ENCODE measurements around the gene MDM4.
"Not testable (repeated sequence)": the region's sequence is repeated elsewhere in the genome, so short reads cannot be mapped to it uniquely, and the experiment has no call there.

MDM4 gene

GRCh38 chr1:204520834-204521709 is 4.9 kb downstream of the MDM4 start:
- DNase-seq = peak in 1 of 2 donors; percentile 72

GRCh38 chr1:204521941-204522521 is 5.8 kb downstream of the MDM4 start:
- not testable (repeated sequence) for DNase-seq

DNA sequence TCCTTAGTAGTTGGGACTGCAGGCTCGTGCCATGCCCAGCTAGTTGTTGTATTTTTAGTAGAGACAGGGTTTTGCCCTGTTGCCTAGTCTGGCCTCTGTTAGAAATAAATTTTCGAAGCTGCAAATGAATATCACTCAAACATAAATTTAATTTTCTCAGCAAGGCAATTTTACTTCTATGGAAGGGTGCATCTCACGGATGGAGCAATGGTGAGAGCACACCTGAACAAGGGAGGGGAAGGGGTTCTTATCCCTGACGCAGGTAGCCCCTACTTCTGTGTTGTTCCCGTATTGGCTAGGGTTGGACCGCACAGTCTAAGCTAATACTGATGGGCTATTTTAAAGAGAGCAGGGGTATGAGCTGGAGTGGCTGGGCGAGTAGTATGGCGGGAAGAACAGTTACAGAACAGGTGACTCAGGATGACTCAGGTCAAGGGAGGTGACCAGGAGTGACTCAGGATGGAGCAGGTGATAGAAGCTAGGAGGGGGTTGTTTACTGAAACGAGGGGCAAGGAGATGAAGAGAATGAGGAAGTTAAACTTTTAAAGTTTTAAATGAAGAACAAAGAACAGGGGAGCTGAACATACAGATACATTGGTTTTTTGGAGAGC is 7.5 kb downstream of the MDM4 start:
- peak in 1 of 2 donors; percentile 10 for DNase-seq

- DNase-seq = no peak
Measured at GRCh38 chr1:204524986-204525385, 8.8 kb downstream of the MDM4 start.

DNA sequence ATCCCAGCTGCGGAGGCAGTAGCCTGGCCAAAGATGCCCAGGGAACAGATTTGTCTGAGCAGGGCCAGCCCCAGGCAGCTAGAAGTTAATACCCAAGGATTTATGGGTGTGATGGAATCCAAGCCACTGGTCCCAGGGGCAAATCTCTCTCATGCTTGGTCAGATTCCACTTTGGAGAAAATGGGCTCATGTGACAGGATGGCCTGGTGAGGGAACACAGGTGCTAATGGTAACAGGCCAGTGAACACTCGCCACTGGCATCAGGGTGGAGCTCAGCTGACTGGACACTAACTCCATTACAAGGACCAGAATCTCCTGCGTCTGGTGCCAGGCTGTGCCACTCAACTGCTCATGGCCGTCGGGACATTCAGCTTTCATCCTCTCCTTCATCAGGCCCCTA is 12.0 kb downstream of the MDM4 start:
- DNase-seq = no peak

- no peak for DNase-seq
Measured at GRCh38 chr1:204528677-204529076, 12.5 kb downstream of the MDM4 start.

GRCh38 chr1:204529371-204529895 is 13.2 kb downstream of the MDM4 start:
- no peak for DNase-seq

DNA sequence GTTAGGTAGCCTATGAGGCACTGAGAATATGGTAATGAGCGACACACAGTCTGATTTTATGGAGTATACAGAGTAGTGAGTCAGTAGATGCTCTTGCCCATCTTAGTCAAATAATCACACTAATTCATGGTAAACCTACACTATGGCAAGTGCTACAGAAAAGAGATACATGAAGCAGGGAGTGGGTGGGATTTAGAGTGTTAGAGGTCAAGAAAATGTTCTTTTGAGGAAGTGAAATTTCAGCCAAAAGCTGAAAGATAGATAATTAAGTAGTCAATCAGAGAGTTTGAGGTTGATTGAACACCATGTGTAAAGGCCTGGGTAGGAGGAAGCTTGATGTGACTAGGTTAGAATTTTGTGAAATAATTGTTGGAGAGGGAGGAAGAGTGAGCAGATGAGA is 14.7 kb downstream of the MDM4 start:
- no peak for DNase-seq

DNA sequence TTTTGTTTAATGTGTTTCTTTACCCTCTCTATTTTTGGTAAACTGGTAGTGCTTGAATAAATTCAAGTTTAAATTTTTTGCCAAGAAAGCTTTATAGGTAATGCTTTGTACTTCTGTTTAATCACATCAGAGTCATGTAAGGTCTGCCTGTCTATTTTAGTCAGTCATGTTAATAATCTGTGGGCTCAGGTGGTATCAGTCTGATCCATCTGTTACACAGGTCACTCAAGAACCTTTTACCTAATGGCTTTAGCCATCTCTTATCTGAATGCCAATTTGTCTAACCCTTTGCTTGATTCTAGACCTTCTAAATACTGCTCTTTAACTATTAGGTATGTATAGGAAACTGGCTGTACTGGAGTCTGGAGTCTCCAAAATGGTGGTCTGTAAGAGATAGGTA is 16.6 kb downstream of the MDM4 start:
- DNase-seq = no peak

DNA sequence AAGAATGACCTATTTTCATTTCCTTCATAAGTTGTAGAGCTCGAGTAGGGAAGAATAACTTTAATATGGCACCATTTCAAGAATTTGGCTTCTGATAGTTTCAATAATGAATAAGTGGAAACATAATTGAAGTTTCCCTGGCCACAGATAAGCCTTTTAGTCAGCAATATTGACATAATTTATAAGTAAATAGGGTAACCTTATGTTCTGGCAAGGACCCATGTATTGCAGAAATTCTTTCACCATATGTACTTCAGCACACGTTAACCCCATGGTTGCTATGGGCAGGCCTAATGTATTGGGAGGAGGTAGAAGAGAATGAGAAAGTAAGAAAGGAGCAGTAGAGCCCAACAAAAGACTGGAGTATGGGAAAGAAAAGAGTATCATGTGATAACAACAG is 25.4 kb downstream of the MDM4 start:
- DNase-seq = no peak

- peak in 1 of 2 donors; percentile 74 for DNase-seq
Measured at GRCh38 chr1:204544321-204544720, 28.1 kb downstream of the MDM4 start.

DNA sequence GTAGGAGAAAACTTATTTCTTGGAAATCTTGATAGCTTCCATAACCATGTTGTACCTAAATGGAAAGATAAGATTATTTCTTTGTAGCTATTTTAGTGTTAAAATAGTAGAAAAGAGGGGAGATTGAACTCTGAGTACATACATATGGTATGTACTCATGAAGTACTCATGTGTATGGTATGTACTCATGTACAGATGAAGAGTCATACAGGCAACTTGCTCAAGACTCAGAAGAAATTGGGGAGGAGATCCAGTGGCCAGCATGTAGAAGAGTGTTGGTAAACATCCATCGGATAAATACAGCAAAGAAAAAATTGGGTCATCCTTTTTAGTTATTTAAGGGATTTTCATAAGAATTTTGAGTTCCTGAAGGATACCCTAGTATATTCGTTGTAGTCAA is 29.0 kb downstream of the MDM4 start:
- DNase-seq = no peak

DNA sequence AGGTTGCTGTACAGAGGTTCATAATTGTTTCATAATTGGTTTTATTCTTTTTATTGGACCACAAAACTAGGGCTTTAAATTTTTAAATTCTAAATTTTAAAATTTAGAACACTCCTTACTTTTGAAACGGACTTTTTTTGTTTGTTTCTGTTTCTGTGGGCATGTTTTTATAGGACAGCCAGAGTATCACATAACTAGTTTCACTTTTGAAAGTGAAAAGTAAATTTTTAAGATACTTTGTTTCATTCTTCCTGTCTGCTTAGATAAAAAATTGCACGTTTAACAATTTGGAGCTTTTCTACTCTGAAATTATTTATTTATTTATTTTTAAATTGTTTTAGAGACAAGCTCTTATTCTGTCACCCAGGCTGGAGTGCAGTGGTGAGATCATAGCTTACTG is 29.7 kb downstream of the MDM4 start:
- no peak for DNase-seq

GRCh38 chr1:204548265-204548664 is 32.1 kb downstream of the MDM4 start:
- DNase-seq = no peak

- no peak for DNase-seq
Measured at GRCh38 chr1:204549313-204549712, 33.1 kb downstream of the MDM4 start.

- DNase-seq = no peak
Measured at GRCh38 chr1:204550926-204551325, 34.7 kb downstream of the MDM4 start.

- DNase-seq = no peak
Measured at GRCh38 chr1:204556458-204557052, 40.3 kb downstream of the MDM4 start.

DNA sequence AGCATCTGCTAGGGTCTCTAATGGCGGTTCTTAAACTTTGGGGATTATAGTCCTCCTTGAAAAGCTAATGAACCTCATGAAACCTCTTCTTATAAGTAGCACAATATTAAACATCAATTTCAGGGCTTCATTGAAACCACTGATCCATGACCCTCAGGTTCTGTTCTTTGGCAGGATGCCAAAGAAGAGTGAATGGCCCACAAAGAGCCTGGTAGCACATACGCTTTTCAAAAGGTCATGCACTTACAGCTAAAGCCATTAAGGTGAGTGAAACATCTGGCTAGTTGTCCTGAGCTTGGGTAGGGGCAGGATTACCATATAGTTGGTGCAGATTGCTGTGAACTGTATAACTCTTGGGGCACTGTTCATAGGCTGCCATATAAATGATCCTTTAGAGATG is 42.3 kb downstream of the MDM4 start:
- no peak for DNase-seq

DNA sequence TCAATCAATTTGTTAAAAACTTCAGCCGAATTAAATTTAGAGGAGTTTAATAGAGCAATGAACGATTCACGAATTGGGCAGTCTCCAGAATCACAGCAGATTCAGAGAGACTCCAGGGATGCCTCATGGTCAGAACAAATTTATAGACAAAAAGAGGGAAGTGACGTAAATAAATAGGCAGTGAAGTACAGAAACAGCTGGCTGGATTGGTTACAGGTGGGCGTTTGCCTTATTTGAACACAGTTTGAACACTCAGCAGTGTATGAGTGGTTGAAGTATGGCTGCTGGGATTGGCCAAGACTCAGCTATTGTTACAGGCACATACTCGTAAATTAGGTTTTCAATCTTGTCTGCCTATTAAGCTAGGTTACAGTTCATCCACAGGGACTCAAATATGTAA is 43.8 kb downstream of the MDM4 start:
- not testable (repeated sequence) for DNase-seq

GRCh38 chr1:204560590-204561150 is 44.5 kb downstream of the MDM4 start:
- DNase-seq = no peak

DNA sequence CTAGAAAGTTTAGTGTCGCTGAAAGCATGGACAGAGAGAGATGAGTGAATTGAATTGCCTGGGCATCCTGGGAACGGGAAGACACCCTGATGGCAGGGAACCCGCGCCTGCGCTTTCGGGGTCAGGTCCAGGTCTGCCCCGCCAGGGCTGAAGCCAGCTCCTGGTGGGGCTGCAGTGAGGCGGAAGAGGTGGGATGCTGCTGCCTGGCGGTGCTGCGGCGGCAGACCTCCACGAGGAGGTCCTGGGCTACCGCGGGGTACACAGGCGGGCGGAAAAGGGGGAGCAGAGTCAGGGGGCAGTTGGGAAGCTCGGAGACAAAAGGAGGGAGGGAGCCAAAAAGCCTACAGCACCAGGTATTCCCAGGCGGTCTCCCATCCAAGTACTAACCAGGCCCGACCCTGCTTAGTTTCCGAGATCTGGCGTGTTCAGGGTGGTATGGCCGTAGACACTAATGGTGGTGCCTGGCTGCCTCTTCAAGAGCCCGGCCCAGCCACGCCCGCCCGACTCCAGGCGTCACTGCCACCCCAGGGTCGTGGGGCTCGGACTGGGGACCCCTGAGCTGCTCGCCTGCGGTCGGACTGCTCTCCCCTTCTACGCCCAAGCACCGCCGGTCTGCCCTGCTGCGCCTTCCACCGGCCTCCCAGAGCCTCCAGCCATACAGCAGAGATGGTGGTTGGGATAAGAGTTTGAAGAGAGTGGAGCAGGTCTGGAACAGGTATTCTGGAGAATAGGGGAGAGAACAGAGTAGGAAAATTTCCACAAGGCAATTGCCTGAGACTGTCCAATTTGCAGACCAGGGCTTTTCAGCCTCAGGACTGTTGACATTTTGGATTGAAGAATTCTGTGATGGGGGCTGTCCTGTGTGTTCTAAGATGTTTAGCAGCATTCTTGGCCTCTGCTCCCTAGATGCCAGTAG is 46.1 kb downstream of the MDM4 start:
- no peak for DNase-seq

DNA sequence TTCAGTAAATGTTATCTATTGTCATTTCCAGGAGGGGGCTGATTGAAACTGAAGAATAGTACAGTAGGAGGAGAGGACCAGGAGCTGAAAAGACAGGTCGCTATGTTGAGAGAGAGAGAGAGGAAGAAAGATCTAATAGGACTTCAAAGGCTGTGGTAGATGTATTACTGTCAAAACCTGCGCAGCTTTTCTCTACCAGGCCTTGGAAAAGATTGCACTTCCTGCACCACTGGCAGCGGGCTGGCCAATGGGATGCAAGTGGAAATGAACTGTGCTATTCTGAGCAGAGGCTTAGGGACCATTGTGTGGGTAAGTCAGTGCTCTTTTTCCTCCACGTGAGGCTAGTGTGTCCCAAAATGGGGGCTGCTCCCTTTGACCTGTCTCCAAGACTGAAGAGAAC is 47.1 kb downstream of the MDM4 start:
- DNase-seq = no peak
